RWPE2 (cell line): ENCODE results near the gene MPV17L2.
"Not testable (repeated sequence)": the region's sequence is repeated elsewhere in the genome, so short reads cannot be mapped to it uniquely, and the experiment has no call there.

Experiments used
- ATAC-seq: fragments of 200-7000 bp; cut with Tn5 transposase; 3 replicates; pipeline ENCODE4 v1.9.1; 2021; ENCODE audit warnings: low read depth
- DNase-seq: peaks from one replicate; pipeline ENCODE4 v3.0.0-alpha.2; 2020; ENCODE audit warnings: low spot score
- H3K27ac ChIP-seq: fragments of 450-650 bp; 2 replicates; pipeline ENCODE4 v1.5.1; 2017; ENCODE audit warnings: mild to moderate bottlenecking; ENCODE audit not compliant: poor library complexity, severe bottlenecking
- H3K27me3 ChIP-seq: fragments of 250-450 bp; sonication (Bioruptor Pico); 2 replicates; pipeline ENCODE4 v1.5.1; 2021; ENCODE audit warnings: mild to moderate bottlenecking, moderate library complexity; ENCODE audit not compliant: insufficient read depth, poor library complexity, severe bottlenecking
- H3K36me3 ChIP-seq: fragments of 250-450 bp; sonication (Bioruptor Pico); 2 replicates; pipeline ENCODE4 v1.5.1; 2020; ENCODE audit warnings: low read depth, mild to moderate bottlenecking, moderate library complexity
- H3K4me1 ChIP-seq: fragments of 250-450 bp; sonication (Bioruptor Pico); 2 replicates; pipeline ENCODE4 v1.5.1; 2021; ENCODE audit warnings: mild to moderate bottlenecking, moderate library complexity; ENCODE audit not compliant: insufficient read depth, poor library complexity, severe bottlenecking
- H3K4me3 ChIP-seq: fragments of 250-450 bp; sonication (Bioruptor Pico); 2 replicates; pipeline ENCODE4 v1.5.1; 2021; ENCODE audit warnings: mild to moderate bottlenecking, moderate library complexity; ENCODE audit not compliant: severe bottlenecking
- H3K9me3 ChIP-seq: fragments of 250-450 bp; sonication (Bioruptor Pico); 2 replicates; pipeline ENCODE4 v1.5.1; 2021; ENCODE audit warnings: mild to moderate bottlenecking, moderate library complexity; ENCODE audit not compliant: severe bottlenecking
- TF ChIP-seq, protein P1 (sequence below): fragments of 450-650 bp; IDR thresholded peaks from one replicate; pipeline ENCODE4 v1.5.1; 2017; ENCODE audit warnings: mild to moderate bottlenecking, moderate library complexity; ENCODE audit not compliant: poor library complexity, severe bottlenecking

MPV17L2 gene

DNA sequence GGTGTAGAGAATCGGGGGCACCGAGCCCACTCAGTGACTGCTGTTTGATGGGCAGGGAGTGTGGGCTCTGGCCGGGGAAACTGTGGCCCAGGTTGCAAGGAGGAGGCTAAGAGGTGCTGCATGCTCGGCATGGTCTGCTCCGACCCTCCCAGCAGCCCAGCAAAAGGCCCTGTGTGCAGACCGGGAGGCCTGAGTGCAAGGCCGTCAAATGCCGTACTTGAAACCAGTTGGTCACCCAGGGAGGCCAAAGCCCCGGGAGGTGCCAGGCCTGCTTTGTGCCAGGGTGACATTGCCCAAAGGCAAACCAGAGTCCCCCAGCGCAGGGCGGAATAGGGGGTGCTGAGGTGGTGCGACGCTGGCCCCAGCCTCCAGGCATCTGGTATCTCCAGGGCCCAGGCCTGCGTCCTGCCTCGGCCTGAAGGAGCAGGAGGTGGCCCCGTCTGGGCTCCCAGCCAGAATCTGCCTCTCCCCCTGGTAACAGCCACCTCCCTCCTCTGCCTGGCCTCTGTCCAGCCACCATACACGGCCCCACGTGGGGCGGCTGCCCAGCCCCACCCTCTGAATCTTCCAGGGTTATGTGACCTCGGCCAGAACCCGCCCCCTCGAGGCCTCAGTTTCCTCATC, 36.1 kb upstream of the MPV17L2 start:
- Histone ChIP-seq H3K36me3 (peaks cover 19% of the 10 kb centered on the region), H3K4me3 (no peak overlapping the region), H3K27me3 (no peaks in the 10 kb centered on the region), H3K4me1 (peaks cover 22% of the 10 kb centered on the region), H3K9me3 (no peaks in the 10 kb centered on the region), H3K27ac (peak overlapping the region; percentile 77)
- TF ChIP-seq, protein P1, sequence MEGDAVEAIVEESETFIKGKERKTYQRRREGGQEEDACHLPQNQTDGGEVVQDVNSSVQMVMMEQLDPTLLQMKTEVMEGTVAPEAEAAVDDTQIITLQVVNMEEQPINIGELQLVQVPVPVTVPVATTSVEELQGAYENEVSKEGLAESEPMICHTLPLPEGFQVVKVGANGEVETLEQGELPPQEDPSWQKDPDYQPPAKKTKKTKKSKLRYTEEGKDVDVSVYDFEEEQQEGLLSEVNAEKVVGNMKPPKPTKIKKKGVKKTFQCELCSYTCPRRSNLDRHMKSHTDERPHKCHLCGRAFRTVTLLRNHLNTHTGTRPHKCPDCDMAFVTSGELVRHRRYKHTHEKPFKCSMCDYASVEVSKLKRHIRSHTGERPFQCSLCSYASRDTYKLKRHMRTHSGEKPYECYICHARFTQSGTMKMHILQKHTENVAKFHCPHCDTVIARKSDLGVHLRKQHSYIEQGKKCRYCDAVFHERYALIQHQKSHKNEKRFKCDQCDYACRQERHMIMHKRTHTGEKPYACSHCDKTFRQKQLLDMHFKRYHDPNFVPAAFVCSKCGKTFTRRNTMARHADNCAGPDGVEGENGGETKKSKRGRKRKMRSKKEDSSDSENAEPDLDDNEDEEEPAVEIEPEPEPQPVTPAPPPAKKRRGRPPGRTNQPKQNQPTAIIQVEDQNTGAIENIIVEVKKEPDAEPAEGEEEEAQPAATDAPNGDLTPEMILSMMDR, result no peak
- ATAC-seq (peak; percentile 30), DNase-seq (peak; percentile 93)

DNA sequence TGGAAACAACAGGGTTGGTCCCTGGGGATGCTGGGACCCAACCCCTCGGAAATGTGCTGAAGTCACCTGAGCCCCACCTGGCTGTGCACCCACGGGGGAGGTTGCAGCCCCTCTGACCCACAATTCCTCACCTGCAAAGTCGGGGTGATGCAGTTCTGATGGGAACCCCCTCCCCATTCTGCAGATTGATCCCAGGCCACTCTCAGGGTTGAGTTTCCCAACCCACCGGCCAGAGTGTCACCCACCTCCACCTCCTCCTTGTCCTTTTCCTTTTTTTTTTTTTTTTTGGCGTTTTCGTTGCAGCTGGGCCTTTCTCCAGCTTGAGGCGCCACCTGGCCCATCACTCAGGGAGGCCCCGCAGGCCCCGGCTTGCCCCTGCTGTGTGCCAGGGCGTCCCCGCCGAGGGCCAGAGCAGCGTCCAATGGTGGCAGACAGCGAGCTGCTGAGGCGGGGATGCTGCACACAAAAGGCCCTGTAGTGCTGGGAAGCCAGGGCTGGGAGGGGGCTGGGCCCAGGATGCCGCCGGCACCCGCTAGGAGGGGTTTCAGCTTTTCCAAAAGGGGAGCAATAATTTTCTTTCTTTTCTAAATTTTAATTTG, 35.5 kb upstream of the MPV17L2 start:
- H3K4me3 ChIP-seq, result no peak overlapping the region
- H3K27ac ChIP-seq, result peak overlapping the region; percentile 77
- H3K9me3 ChIP-seq, result no peaks in the 10 kb centered on the region
- ATAC-seq (peak; percentile 20; the same call in 2 of the 3 replicates), DNase-seq (no peak)
- H3K4me1 ChIP-seq, result peaks cover 22% of the 10 kb centered on the region
- no peaks in the 10 kb centered on the region for H3K27me3 ChIP-seq
- H3K36me3 ChIP-seq, result peaks cover 25% of the 10 kb centered on the region
- TF ChIP-seq, protein P1, result peak; percentile 22

DNA sequence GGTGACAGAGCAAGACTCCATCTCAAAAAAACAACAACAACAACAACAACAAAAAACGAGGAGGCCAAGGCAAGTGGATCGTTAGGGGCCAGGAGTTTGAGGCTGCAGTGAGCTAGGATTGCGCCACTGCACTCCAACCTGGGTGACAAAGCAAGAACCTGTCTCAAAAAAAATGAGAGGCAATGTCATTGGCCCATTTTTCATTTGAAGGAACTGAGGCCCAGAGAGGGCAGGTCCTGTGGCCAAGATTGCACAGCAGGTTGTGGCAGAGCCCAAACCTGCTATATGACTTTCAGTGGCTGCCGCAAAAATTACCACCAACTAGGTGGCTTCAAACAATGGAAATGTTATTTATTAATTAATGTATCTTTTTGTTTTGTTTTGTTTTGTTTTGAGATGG, 34.6 kb upstream of the MPV17L2 start:
- Histone ChIP-seq H3K4me3 (no peak overlapping the region), H3K9me3 (no peaks in the 10 kb centered on the region), H3K27ac (peak overlapping the region; percentile 77), H3K27me3 (no peaks in the 10 kb centered on the region), H3K36me3 (peaks cover 34% of the 10 kb centered on the region), H3K4me1 (peaks cover 22% of the 10 kb centered on the region)
- DNase-seq, result no peak
- TF ChIP-seq, protein P1, result no peak
- ATAC-seq, result no peak

DNA sequence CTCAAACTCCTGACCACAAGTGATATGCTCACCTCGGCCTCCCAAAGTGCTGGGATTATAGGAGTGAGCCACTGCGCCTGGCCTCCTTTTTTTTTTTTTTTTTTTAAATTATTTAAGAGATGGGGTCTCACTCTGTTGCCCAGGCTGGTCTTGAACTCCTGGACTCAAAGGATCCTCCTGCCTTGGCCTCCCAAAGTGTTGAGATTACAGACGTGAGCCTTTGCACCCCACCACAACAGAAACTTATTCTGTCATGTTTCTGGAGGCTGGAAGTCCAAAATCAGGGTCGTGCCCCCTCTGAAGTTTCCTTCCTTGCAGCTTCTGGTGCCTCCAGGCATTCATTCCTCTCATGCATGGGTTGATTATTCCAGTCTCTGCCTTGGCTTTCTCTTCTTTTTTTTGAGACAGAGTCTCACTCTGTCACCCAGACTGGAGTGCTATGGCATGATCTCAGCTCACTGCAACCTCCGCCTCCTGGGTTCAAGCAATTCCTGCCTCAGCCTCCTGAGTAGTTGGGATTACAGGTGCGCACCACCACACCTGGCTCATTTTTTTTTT, 33.9 kb upstream of the MPV17L2 start:
- Histone ChIP-seq H3K4me1 (peaks cover 22% of the 10 kb centered on the region), H3K36me3 (peaks cover 41% of the 10 kb centered on the region)
- not testable (repeated sequence) for DNase-seq

DNA sequence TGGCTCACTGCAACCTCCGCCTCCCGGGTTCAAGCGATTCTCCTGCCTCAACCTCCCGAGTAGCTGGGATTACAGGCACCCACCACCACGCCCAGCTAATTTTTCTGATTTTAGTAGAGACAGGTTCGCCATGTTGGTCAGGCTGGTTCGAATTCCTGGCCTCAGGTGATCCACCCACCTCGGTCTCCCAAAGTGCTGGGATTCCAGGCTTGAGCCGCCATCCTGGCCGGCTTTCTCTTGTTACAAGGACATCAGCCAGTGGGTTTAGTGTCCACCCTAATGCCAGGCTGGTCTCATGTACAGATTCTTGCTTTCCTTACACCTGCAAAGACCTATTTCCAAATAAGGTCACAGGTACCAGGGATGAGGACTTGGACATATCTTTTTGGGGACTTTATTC, 33.2 kb upstream of the MPV17L2 start:
- H3K9me3 ChIP-seq, result no peaks in the 10 kb centered on the region
- H3K27me3 ChIP-seq, result no peaks in the 10 kb centered on the region
- no peak overlapping the region for H3K27ac ChIP-seq
- ATAC-seq, result no peak
- peaks cover 45% of the 10 kb centered on the region for H3K36me3 ChIP-seq
- DNase-seq, result no peak
- H3K4me3 ChIP-seq, result no peak overlapping the region
- TF ChIP-seq, protein P1, result no peak
- peaks cover 20% of the 10 kb centered on the region for H3K4me1 ChIP-seq

More for the DNA sequence above, 33.9 kb upstream of the MPV17L2 start:
- H3K27me3 ChIP-seq, ATAC-seq, H3K27ac ChIP-seq, H3K9me3 ChIP-seq, H3K4me3 ChIP-seq: not testable (repeated sequence)
